ENCODE data around the gene MAPK14.

- TF ChIP-seq ZNF384 (IDR thresholded peaks at IDR 0.05) (no peak), TARDBP (IDR thresholded peaks at IDR 0.05) (no peak), SP1 (IDR thresholded peaks at IDR 0.05) (no peak), FOXK2 (IDR thresholded peaks at IDR 0.05) (no peak), NFRKB (IDR thresholded peaks at IDR 0.05) (no peak), FOXM1 (IDR thresholded peaks at IDR 0.05; ENCODE audit: borderline replicate concordance) (no peak), BHLHE40 (IDR thresholded peaks at IDR 0.05; ENCODE audit: borderline replicate concordance) (no peak), ARNT (IDR thresholded peaks at IDR 0.05) (no peak), ELF4 (IDR thresholded peaks at IDR 0.05) (no peak), FOXA1 (IDR thresholded peaks at IDR 0.05) (no peak), SUZ12 (IDR thresholded peaks at IDR 0.05) (no peak), CTBP1 (IDR thresholded peaks at IDR 0.05; ENCODE audit: borderline replicate concordance) (no peak)
These were observed 7.5 kb upstream of the MAPK14 start for GRCh38 chr6:36020154-36020553.
